Ishikawa (cell line): Measurements from ENCODE around the gene VMAC.

Experiments used
- EGR1 ChIP-seq: IDR thresholded peaks from 2 replicates; pipeline ENCODE4 v1.6.1; 2012
- EP300 ChIP-seq: IDR thresholded peaks from 2 replicates; pipeline ENCODE4 v1.6.1; 2012; ENCODE audit warnings: borderline replicate concordance
- FOXM1 ChIP-seq: IDR thresholded peaks from 2 replicates; pipeline ENCODE4 v1.6.1; 2012; ENCODE audit warnings: low read depth, borderline replicate concordance
- MAX ChIP-seq: IDR thresholded peaks from 2 replicates; pipeline ENCODE4 v1.6.1; 2012
- TAF1 ChIP-seq: IDR thresholded peaks from 2 replicates; pipeline ENCODE4 v1.6.1; 2012; ENCODE audit warnings: low read depth, mild to moderate bottlenecking
- TCF12 ChIP-seq: IDR thresholded peaks from 2 replicates; pipeline ENCODE4 v1.6.1; 2012; ENCODE audit warnings: low read depth

- no peak for TF ChIP-seq FOXM1
- no peak for TF ChIP-seq EP300
- TF ChIP-seq MAX = no peak
- TF ChIP-seq TAF1 = no peak
- no peak for TF ChIP-seq TCF12
- no peak for TF ChIP-seq EGR1
Observed at GRCh38 chr19:5936292-5936592, 31.6 kb downstream of the VMAC start.
